C4-2B (cell line): ENCODE measurements around the gene LRBA.
"Not testable (repeated sequence)": the region's sequence is repeated elsewhere in the genome, so short reads cannot be mapped to it uniquely, and the experiment has no call there.

Experiments used
- ZFX ChIP-seq: fragments of 450-650 bp; IDR thresholded peaks from 2 replicates; pipeline ENCODE4 v1.6.1; 2017
- TF ChIP-seq, protein P1 (sequence below): fragments of 450-650 bp; conservative IDR thresholded peaks from 2 replicates; pipeline ENCODE4 v1.5.1; 2017; ENCODE audit warnings: mild to moderate bottlenecking

DNA sequence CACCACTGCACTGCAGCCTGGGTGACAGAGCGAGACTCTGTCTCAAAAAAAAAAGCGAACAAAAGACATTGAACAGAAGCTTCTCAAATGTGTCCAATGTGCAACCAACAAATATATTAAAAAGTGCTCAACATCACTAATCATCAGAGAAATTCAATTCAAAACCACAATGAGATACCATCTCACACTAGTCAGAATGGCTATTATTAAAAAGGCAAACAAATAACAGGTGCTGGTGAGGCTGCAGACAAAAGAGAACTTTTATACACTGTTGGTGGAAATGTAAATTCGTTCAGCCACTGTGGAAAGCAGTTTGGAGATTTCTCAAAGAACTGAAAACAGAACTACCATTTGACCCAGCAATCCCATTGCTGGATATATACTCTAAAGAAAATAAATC is 477.2 kb downstream of the LRBA start:
- TF ChIP-seq, protein P1, sequence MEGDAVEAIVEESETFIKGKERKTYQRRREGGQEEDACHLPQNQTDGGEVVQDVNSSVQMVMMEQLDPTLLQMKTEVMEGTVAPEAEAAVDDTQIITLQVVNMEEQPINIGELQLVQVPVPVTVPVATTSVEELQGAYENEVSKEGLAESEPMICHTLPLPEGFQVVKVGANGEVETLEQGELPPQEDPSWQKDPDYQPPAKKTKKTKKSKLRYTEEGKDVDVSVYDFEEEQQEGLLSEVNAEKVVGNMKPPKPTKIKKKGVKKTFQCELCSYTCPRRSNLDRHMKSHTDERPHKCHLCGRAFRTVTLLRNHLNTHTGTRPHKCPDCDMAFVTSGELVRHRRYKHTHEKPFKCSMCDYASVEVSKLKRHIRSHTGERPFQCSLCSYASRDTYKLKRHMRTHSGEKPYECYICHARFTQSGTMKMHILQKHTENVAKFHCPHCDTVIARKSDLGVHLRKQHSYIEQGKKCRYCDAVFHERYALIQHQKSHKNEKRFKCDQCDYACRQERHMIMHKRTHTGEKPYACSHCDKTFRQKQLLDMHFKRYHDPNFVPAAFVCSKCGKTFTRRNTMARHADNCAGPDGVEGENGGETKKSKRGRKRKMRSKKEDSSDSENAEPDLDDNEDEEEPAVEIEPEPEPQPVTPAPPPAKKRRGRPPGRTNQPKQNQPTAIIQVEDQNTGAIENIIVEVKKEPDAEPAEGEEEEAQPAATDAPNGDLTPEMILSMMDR: not testable (repeated sequence)
- not testable (repeated sequence) for TF ChIP-seq ZFX
